Thoracic aorta (tissue), 2 donors: ENCODE measurements around the gene MYL9. TPM values are rescaled to one million over a fixed set of nuclear protein-coding genes. Genes with fewer than 3 reads are reported as not detected.

Experiments used
- ATAC-seq: fragments of 150-250 bp; one replicate; pipeline ENCODE4 v1.8.0; 2017; ENCODE audit warnings: low read depth; ENCODE audit not compliant: insufficient number of reproducible peaks, low FRiP score
- DNase-seq: peaks from one replicate; pipeline ENCODE4 v3.0.0-alpha.2; 2020; ENCODE audit warnings: low spot score
- H3K27ac ChIP-seq, 2 donors: fragments of 200-600 bp; sonication (generic); 1 replicate in 1 of 2; 2 replicates in 1 of 2; pipeline ENCODE4 v1.5.1; 2016; ENCODE audit warnings: mild to moderate bottlenecking in 2 of 2, moderate library complexity in 2 of 2
- H3K27me3 ChIP-seq: fragments of 200-600 bp; sonication (generic); replicated peaks from 2 replicates; pipeline ENCODE4 v1.6.0; 2016; ENCODE audit warnings: mild to moderate bottlenecking; ENCODE audit not compliant: insufficient read depth
- H3K36me3 ChIP-seq: fragments of 200-600 bp; sonication (generic); one replicate; pipeline ENCODE4 v1.5.1; 2016
- H3K4me1 ChIP-seq, 2 donors: fragments of 200-600 bp; sonication (generic); 1 replicate in 1 of 2; 2 replicates in 1 of 2; pipeline versions ENCODE4 v1.5.1 to v1.6.0; 2016; ENCODE audit warnings: low read depth in 2 of 2, mild to moderate bottlenecking in 1 of 2; ENCODE audit not compliant: control insufficient read depth in 1 of 2
- H3K4me3 ChIP-seq: fragments of 200-600 bp; sonication (generic); 2 replicates; pipeline ENCODE4 v1.5.1; 2016; ENCODE audit warnings: mild to moderate bottlenecking
- H3K9me3 ChIP-seq: fragments of 200-600 bp; sonication (generic); 2 replicates; pipeline ENCODE4 v1.5.1; 2016
- total RNA-seq, 2 donors: library from RNA; depleted of rRNA; stranded (reverse); fragments of >200 nt; gene quantifications; one replicate each; pipeline versions ENCODE4 v1.1.0 to v1.2.3, GENCODE V29; 2016
- TF ChIP-seq, protein P1 (sequence below): fragments of 200-600 bp; sonication (generic); IDR thresholded peaks from one replicate; pipeline ENCODE4 v1.5.1; 2019; ENCODE audit warnings: antibody characterized with exemption

MYL9 gene
- total RNA-seq, 2 donors from 2014 or later, result 531 to 1,491 TPM

DNA sequence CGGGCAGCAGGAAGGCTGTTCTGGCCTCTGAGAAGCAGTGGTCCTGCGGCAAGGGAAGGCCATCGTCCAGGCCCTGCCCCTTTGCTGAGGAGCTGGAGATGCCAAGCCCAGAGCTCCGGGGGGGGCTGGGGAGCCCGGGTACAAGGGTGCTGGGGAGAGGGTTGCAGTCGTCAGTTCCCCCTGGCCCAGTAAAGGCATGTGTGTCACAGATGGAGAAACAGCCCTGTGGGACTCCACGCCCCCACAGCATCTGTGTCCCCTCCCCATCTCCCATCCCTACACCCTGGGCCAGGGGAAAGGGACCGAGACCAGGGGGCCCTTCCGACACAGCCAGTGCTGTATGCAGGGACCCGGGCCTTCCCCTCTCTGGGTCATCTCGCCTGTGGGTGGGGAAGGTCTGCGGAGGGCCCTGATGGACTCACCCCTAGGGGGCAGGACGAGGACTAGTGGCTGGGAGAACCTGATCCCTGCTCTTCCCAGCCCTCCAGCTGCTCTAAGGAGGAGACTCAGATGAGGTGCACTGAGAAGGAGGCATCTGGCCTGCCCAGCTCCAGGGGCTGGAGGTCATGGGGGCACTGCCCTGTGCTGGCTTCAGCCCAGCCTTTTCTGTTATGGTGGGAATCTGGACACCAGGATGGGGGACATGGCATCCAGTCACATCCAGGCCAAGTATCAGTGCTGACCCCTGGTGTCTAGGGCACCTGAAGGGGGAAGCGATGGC, 609 bp downstream of the MYL9 start:
- H3K27me3 ChIP-seq, result no peaks in the 10 kb centered on the region
- peaks cover 33 to 73% of the 10 kb centered on the region in 2 donors for H3K4me1 ChIP-seq
- no peak for DNase-seq
- TF ChIP-seq, protein P1, sequence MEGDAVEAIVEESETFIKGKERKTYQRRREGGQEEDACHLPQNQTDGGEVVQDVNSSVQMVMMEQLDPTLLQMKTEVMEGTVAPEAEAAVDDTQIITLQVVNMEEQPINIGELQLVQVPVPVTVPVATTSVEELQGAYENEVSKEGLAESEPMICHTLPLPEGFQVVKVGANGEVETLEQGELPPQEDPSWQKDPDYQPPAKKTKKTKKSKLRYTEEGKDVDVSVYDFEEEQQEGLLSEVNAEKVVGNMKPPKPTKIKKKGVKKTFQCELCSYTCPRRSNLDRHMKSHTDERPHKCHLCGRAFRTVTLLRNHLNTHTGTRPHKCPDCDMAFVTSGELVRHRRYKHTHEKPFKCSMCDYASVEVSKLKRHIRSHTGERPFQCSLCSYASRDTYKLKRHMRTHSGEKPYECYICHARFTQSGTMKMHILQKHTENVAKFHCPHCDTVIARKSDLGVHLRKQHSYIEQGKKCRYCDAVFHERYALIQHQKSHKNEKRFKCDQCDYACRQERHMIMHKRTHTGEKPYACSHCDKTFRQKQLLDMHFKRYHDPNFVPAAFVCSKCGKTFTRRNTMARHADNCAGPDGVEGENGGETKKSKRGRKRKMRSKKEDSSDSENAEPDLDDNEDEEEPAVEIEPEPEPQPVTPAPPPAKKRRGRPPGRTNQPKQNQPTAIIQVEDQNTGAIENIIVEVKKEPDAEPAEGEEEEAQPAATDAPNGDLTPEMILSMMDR, result peak; percentile 62
- H3K9me3 ChIP-seq, result no peaks in the 10 kb centered on the region
- H3K4me3 ChIP-seq, result peak overlapping the region; percentile 91
- ATAC-seq, result peak; percentile 10
- H3K27ac ChIP-seq, result peak overlapping the region; percentile 95 to 100
- peaks cover 21% of the 10 kb centered on the region for H3K36me3 ChIP-seq

DNA sequence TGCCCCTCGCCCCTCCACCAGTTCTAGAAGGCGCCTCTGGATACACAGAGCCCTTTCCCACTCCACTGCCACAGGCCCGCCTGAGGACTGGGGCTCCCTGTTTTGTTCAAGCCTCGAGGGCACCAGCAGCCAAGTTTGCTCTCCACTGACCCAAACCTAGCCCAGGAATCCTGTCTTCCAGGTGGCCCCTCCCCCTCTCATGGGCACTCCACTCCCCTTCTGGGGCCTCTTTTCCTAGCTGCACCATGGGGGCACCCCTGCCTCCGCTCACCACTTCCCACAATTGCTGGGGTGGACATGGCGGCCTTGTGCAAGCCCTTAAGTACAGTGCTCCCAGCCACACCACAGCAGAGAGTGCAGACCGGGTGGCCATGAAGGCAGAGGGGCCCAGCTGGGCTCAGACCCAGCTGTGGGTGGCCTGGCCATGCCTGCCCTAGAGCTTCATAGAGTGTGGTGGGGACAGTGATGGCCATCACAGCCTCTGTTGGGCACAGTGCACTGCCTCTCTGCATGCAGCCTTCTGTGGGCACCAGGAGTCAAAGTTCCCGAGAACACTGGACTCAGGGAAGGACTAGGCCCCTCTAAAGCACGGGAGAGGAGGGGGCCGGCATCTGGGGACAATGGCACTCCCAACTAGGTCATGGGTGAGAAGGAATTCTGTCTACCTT, 1.3 kb downstream of the MYL9 start:
- H3K4me3 ChIP-seq, result peak overlapping the region; percentile 91
- DNase-seq (no peak), ATAC-seq (no peak)
- no peaks in the 10 kb centered on the region for H3K9me3 ChIP-seq
- H3K27ac ChIP-seq, result peak overlapping the region; percentile 95 to 100
- peaks cover 29 to 75% of the 10 kb centered on the region in 2 donors for H3K4me1 ChIP-seq
- TF ChIP-seq, protein P1, result no peak
- no peaks in the 10 kb centered on the region for H3K27me3 ChIP-seq
- peaks cover 28% of the 10 kb centered on the region for H3K36me3 ChIP-seq

DNA sequence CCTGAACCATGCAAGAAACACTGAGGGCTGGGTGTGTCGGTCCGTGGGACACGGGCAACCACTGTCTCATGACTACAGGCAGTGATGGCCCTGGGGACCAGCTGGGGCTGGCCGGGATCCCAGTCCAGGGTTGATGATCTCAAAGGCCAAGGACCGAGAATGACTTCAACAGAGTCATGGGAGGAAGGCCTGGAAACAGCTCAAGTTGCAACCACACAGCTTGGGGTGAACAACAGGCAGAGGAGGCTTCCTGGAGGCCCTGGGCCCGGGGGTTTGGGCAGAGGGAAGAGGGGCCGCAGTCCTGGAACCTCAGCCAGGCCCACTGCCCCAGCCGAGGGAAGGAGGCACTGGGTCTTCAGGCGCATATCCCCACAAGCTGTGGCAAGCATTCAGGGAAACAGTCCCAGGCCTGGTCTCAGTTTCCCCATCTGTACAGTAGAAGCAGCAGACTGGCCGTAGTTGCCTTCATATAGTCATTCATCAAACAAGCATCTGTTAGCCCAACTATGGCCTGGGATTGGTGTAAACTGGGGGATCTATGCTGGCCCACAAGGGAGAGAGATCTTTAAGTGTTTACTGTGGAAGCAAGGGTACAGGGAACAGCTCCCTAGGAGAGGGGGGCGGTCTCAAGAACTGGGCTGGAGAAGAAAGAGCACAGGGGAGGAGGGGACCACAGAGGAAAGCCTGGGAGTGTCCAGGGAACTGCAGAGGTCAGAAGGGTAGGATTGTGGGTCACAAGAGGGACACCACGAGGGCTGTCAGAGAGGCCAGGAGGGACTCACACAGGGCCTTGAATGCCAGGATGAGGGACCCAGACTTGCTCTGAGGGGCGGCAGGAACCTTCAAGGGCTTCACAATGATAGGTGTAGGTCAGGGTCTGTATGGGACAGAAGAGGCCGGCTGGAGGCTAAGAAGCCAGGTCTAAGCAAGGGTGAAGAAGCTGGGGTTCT, 2.1 kb downstream of the MYL9 start:
- peaks cover 36% of the 10 kb centered on the region for H3K36me3 ChIP-seq
- no peaks in the 10 kb centered on the region for H3K27me3 ChIP-seq
- H3K9me3 ChIP-seq, result no peaks in the 10 kb centered on the region
- ATAC-seq (no peak), DNase-seq (peak; percentile 62)
- peaks cover 25 to 77% of the 10 kb centered on the region in 2 donors for H3K4me1 ChIP-seq
- TF ChIP-seq, protein P1, result no peak
- peak overlapping the region; percentile 91 for H3K4me3 ChIP-seq
- H3K27ac ChIP-seq, result peak overlapping the region; percentile 95 to 100

DNA sequence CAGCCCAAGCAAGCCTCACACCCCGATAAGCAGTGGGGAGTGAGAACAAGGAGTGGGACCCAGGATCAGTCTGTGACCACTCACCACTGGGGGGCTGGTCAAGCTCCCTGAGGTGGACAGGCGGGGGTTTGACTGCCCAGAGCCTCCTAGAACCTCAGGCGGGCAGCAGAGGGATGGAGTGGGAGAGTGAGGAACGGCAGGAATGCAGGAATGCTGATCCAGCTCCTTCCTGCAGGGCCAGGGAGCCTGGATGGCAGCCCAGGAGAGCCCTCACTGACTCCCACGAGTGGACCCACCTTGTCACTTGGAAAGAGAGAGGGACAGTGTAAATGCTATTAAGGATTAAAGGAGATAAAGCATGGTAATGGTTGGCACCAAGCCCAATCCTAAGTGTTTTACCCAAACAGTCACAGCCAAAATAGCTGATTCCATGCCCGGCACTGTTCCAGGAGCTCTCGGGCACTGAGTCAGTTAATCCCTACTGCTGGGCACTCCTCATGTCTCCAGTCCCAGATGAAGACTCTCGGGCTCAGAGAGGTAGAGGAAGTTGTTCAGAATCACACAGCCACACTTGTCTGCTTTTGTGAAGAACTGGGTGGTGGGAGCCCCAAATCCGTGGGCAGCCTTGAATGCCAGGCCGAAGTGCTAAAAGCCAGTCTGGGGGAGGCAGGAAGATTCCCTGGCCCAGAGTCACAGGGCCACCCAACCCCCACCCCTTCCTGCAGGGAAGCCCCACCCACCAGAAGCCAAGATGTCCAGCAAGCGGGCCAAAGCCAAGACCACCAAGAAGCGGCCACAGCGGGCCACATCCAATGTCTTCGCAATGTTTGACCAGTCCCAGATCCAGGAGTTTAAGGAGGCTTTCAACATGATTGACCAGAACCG, 3.1 kb downstream of the MYL9 start:
- Histone ChIP-seq H3K4me1 (peaks cover 18 to 76% of the 10 kb centered on the region in 2 donors), H3K27ac (peak overlapping the region; percentile 95 to 100)
- ATAC-seq, result no peak

More for the DNA sequence above, 3.1 kb downstream of the MYL9 start:
- DNase-seq, result peak; percentile 66
- Histone ChIP-seq H3K36me3 (peaks cover 41% of the 10 kb centered on the region), H3K9me3 (no peaks in the 10 kb centered on the region), H3K27me3 (no peaks in the 10 kb centered on the region), H3K4me3 (peak overlapping the region; percentile 91)
- TF ChIP-seq, protein P1, result no peak
